Stomach (tissue), 9 donors: ENCODE results near the gene PRKCE. TPM values are rescaled to one million over a fixed set of nuclear protein-coding genes. Genes with fewer than 3 reads are reported as not detected.

Experiments
- DNase-seq, 2 donors: peaks; one replicate each; pipeline versions ENCODE4 v3.0.0 to v3.0.0-alpha.2; 2013 to 2019
- H3K27ac ChIP-seq, 5 donors: fragments of 200-600 bp in 4 of 5; sonication (generic) in 4 of 5; one replicate each; pipeline ENCODE4 v1.5.1; 2013 to 2019; ENCODE audit warnings: mild to moderate bottlenecking in 1 of 5, moderate library complexity in 1 of 5
- H3K27me3 ChIP-seq, 3 donors: fragments of 200-600 bp; sonication (generic); one replicate each; pipeline ENCODE4 v1.5.1; 2017 to 2019; ENCODE audit warnings: mixed run types in 1 of 3
- H3K36me3 ChIP-seq, 4 donors: fragments of 200-600 bp; sonication (generic); 1 replicate in 3 of 4; 2 replicates in 1 of 4; pipeline ENCODE4 v1.5.1; 2016 to 2019
- H3K4me1 ChIP-seq, 4 donors: fragments of 200-600 bp; sonication (generic); one replicate each; pipeline ENCODE4 v1.5.1; 2016 to 2019
- H3K4me3 ChIP-seq, 4 donors: fragments of 200-600 bp; sonication (generic) in 3 of 4; one replicate each; pipeline ENCODE4 v1.5.1; 2016 to 2019; ENCODE audit warnings: mild to moderate bottlenecking in 1 of 4
- H3K9me3 ChIP-seq, 4 donors: fragments of 200-600 bp; sonication (generic); one replicate each; pipeline ENCODE4 v1.5.1; 2016 to 2019
- EP300 ChIP-seq: sonication (generic); formaldehyde crosslinking; IDR thresholded peaks from one replicate; pipeline ENCODE4 v1.6.1; 2017; ENCODE audit warnings: antibody characterized with exemption
- POLR2A ChIP-seq, 4 donors: fragments of 450-650 bp; IDR thresholded peaks; one replicate each; pipeline ENCODE4 v1.6.1; 2016; ENCODE audit warnings: antibody characterized with exemption in 4 of 4, control low read depth in 2 of 4, mild to moderate bottlenecking in 1 of 4, moderate library complexity in 1 of 4
- POLR2AphosphoS5 ChIP-seq, 3 donors: sonication (generic); formaldehyde crosslinking; IDR thresholded peaks; one replicate each; pipeline ENCODE4 v1.6.1; 2016; ENCODE audit warnings: antibody characterized with exemption in 3 of 3
- WGBS, 5 donors: extraction: QIAGEN DNeasy Blood & Tissue Kit in 3 of 5; methylation state at CpG; one replicate each; pipeline versions ENCODE4 v1.1.5 to v1.1.7; 2013 to 2018; 5-methylcytosine and 5-hydroxymethylcytosine counted together
- intact Hi-C: fragments of 100-400 bp; cut with DNase I; formaldehyde crosslinking; loops from one replicate; pipeline ENCODE4 v1.15.1; 2023; ENCODE audit warnings: low total_unique reads
- polyA plus RNA-seq, 3 donors: library from polyadenylated mRNA; stranded (reverse); fragments of 200-250 nt; gene quantifications; one replicate each; pipeline ENCODE4 v1.2.3, GENCODE V29; 2013
- total RNA-seq, 5 donors: library from RNA; depleted of rRNA; stranded (reverse); fragments of >200 nt; gene quantifications; one replicate each; pipeline versions ENCODE4 v1.1.0 to v1.2.3, GENCODE V29; 2014 to 2016
- TF ChIP-seq, protein P1 (sequence below), 7 experiments: fragments of 450-650 bp in 4 of 7; fragments of 200-600 bp in 3 of 7; sonication (generic) in 3 of 7; IDR thresholded peaks; one replicate each; pipeline ENCODE4 v1.5.1; 2016 to 2019; ENCODE audit warnings: antibody characterized with exemption in 7 of 7, control low read depth in 2 of 7, mild to moderate bottlenecking in 1 of 7
- donor health status: healthy with polysubstance abuse.
- donor health status: Bipolar disorder and iron deficiency.
- donor health status: healthy.

The PRKCE gene
- total and polyA plus RNA-seq, 8 donors = 2.0 to 92.0 (median 10.0) TPM

DNA sequence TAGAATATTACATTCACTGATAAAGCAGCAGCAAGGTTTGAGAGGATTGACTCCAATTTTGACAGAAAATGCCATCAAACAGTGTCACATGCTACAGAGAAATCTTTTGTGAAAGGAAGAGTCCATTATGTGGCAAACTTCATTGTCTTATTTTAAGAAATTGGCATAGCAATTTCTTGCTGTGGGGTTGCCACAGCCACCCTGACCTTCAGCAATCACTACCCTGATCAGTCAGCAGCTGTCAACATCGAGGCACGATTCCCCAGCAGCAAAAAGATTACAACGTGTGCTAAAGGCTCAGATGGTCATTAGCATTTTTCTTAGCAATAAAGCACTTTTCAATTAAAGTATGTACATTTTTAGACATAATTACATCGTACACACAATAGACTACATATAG, 74.7 kb downstream of the PRKCE start:
- Histone ChIP-seq H3K27ac (no peak overlapping the region), H3K4me3 (no peak overlapping the region), H3K36me3 (no peaks in the 10 kb centered on the region), H3K9me3 (no peaks in the 10 kb centered on the region), H3K27me3 (no peaks in the 10 kb centered on the region), H3K4me1 (peaks cover 0 to 38% (median 25%) of the 10 kb centered on the region in 4 donors)
- no peak for DNase-seq
- intact Hi-C loops = no loop called here
- WGBS, 5 donors = 43 to 67% (median 55%) methylated on average over 4 of the region's 4 CpGs
- TF ChIP-seq EP300 (no peak), POLR2A (IDR thresholded peaks at IDR 0.05) (no peak), POLR2AphosphoS5 (IDR thresholded peaks at IDR 0.05) (no peak)
- TF ChIP-seq, protein P1, sequence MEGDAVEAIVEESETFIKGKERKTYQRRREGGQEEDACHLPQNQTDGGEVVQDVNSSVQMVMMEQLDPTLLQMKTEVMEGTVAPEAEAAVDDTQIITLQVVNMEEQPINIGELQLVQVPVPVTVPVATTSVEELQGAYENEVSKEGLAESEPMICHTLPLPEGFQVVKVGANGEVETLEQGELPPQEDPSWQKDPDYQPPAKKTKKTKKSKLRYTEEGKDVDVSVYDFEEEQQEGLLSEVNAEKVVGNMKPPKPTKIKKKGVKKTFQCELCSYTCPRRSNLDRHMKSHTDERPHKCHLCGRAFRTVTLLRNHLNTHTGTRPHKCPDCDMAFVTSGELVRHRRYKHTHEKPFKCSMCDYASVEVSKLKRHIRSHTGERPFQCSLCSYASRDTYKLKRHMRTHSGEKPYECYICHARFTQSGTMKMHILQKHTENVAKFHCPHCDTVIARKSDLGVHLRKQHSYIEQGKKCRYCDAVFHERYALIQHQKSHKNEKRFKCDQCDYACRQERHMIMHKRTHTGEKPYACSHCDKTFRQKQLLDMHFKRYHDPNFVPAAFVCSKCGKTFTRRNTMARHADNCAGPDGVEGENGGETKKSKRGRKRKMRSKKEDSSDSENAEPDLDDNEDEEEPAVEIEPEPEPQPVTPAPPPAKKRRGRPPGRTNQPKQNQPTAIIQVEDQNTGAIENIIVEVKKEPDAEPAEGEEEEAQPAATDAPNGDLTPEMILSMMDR (IDR thresholded peaks at IDR 0.05) = no peak

DNA sequence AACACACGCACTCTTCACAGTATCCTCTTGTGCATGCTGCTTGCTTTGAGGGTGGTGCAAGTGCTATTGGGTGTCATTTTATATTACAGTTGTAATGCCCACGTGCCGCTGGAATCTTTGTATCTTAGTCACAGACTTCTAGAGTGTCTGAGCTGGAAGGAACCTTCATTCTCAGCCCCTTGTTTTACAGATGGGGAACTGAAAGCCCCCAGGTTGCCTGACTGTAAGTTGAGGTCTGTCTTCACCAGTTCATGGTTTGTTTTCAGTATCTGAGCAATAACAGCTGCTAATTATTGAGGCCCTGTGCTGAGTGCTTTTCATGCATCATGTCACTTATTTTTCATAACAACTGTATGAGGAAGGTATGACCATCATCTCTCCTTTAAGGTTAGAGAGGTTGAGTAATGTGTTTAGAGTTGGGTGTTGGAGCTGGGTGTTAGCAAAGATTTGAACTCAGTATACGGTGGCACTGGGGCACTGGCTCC, 77.0 kb downstream of the PRKCE start:
- DNase-seq = no peak
- peaks cover 0 to 28% (median 14%) of the 10 kb centered on the region in 4 donors for H3K4me1 ChIP-seq
- WGBS, 5 donors = 89 to 94% (median 91%) methylated on average over 4 of the region's 4 CpGs
- no peak overlapping the region for H3K27ac ChIP-seq
- no peaks in the 10 kb centered on the region for H3K27me3 ChIP-seq
- no peaks in the 10 kb centered on the region for H3K36me3 ChIP-seq
- no peaks in the 10 kb centered on the region for H3K9me3 ChIP-seq
- TF ChIP-seq EP300 (no peak), POLR2A (IDR thresholded peaks at IDR 0.05) (no peak), POLR2AphosphoS5 (IDR thresholded peaks at IDR 0.05) (no peak)
- TF ChIP-seq, protein P1 (IDR thresholded peaks at IDR 0.05) = no peak
- intact Hi-C loops = no loop called here
- H3K4me3 ChIP-seq = no peak overlapping the region

DNA sequence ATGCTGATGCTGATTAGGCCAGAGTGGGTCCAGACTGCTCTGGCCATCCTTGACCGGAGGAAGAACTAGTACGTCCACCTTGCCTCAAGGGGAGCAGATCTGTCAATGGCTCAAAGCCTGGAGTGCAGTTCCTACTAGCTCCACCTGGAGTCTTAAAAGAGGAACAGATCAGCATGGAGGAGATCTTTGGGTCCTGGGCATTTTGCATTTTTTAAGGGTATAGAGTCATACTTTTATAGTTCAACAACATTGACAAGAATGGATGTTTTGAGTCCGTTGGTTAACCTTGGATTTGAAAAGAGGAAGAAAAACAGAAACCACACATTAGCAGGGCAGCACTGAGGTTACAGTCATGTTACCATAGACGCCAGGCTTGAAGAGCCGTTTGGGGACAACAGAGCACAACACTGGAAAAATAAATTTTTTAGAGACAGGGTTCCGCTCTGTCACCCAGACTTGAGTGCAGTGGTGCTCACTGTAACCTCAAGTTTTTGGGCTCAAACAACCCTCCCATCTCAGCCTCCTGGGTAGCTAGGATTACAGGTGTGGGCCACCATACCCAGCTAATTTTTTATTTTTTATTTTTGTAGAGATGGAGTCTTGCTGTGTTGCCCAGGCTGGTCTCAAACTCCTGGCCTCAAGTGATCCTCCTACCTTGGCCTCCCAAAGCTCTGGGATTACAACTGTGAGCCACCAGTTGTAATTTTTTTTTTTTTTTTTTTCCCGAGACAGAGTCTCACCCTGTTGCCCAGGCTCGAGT, 78.5 kb downstream of the PRKCE start:
- TF ChIP-seq, protein P1 (IDR thresholded peaks at IDR 0.05) = peak in 2 of 7 experiments; percentile 6 to 19
- TF ChIP-seq POLR2AphosphoS5 (IDR thresholded peaks at IDR 0.05) (no peak), EP300 (no peak), POLR2A (IDR thresholded peaks at IDR 0.05) (no peak)
- Histone ChIP-seq H3K27me3 (no peaks in the 10 kb centered on the region), H3K4me3 (no peak overlapping the region), H3K27ac (no peak overlapping the region), H3K9me3 (no peaks in the 10 kb centered on the region), H3K36me3 (no peaks in the 10 kb centered on the region), H3K4me1 (peaks cover 0 to 15% (median 3%) of the 10 kb centered on the region in 4 donors)
- 86 to 91% (median 89%) methylated on average over 8 of the region's 8 CpGs for WGBS, 5 donors
- DNase-seq = no peak
- intact Hi-C loops = no loop called here

DNA sequence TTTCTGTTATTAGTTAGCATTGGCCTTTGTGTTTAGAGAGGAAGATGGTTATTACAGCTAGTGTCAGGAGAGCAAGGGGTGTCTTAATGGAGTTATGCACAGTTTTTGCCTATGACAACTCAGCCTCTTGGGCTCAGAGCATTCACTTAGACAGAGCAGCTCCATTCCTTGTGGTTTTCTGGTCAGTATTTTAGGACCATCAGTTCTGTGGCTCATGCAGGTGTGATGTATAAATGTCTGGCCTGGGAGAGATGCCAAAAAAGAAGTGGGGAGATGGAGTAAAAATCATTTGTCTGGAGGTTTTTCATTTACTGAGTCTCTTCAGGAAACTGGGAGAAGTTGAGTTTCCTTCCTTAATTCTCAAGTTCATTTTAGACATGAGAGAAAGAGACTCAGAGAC, 79.7 kb downstream of the PRKCE start:
- H3K27ac ChIP-seq = no peak overlapping the region
- H3K4me1 ChIP-seq = peaks cover 0 to 12% (median 4%) of the 10 kb centered on the region in 4 donors
- DNase-seq = no peak
- intact Hi-C loops = no loop called here
- H3K36me3 ChIP-seq = no peaks in the 10 kb centered on the region
- no peak overlapping the region for H3K4me3 ChIP-seq
- H3K9me3 ChIP-seq = no peaks in the 10 kb centered on the region
- TF ChIP-seq POLR2A (IDR thresholded peaks at IDR 0.05) (no peak), POLR2AphosphoS5 (IDR thresholded peaks at IDR 0.05) (no peak), EP300 (no peak)
- TF ChIP-seq, protein P1 (IDR thresholded peaks at IDR 0.05) = no peak
- no peaks in the 10 kb centered on the region for H3K27me3 ChIP-seq
